Dedifferentiated amniotic fluid mesenchymal stem cell (primary cell): ENCODE data around the gene ADGRL1.
"Not testable (repeated sequence)": the region's sequence is repeated elsewhere in the genome, so short reads cannot be mapped to it uniquely, and the experiment has no call there.

Experiments
- DNase-seq: peaks from one replicate; pipeline ENCODE4 v3.0.0-alpha.2; 2016; ENCODE audit errors: extremely low spot score

ADGRL1 gene

GRCh38 chr19:14205452-14206287 lies at the start of gene ADGRL1:
TSS of gene ADGRL1 (minus strand) at chr19:14206169. CDS start at chr19:14183602, 22,567 bp downstream.
- not testable (repeated sequence) for DNase-seq

DNA sequence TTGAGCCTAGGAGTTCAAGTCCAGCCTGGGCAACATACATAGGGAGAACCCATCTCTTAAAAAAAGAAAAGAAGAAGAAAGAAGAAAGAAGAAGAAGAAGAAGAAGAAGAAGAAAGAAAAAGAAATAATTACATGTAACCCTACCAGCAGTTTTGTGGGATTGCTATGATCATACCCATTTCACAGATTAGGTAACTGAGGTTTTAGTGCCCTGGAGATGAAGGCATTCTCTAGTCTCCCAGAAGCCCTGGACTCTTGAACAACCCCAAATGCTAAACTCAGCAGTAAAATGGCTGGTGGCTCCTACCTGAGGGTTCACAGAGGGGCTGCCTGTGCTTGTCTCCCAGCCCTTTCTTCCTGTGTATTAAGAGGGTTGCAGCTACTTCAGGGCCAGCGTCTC lies 49.3 kb upstream of the ADGRL1 start:
- DNase-seq: not testable (repeated sequence)

DNA sequence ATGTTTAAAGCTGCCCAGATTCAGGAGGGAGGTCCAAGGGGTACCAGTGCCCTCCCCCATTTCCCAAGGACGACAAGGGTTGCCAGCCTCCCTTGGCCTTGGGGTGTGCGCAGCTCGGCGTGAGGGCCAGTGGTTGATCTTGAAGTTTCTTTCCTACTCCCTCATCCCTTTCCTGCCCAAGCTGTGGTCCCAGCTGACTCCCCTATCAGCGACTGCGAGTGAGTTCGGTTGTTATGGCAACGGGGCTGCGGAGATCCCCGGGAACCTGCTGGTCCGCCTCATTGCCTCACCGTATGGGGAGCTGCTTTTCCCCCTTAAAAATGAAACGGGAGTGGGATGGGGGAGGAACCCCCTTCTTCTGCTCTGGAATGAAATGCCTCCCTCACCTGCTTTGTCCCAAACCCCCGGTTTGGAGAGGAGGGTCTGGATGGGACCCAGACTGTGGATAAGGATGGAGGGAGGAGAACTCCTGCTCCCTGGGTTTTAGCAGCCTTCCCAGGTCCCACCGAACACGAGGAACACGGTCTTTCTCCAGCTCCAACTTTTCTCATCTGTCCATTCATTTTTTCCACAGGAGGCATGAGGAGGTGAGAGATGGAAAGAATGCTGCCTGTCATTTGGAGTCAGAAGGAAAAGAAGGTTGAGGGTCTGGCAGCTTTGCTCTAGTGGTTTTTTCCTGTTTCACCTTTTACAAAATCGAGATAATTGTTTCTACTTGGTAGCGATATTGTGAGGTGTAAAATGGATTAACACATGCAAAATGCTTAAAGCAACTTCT lies 48.0 kb upstream of the ADGRL1 start:
- DNase-seq: not testable (repeated sequence)

DNA sequence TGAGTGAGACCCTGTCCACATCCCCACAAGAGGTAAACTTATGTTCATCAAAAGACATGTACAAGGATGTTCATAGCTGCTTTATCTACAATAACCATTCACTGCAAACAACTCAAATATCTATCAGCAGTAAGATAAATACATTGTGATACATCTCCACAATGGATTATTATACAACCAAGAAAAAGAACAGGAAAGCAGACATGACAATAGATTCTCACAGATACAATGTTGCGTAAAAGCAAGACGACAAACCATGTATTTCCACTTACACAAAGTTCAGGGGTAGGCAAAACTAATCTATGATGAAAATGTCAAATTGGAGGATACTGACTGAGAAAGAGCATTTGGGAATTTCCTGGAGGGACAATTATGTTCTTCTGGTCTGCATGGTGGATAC lies 46.2 kb upstream of the ADGRL1 start:
- not testable (repeated sequence) for DNase-seq

GRCh38 chr19:14250870-14251269 lies 44.9 kb upstream of the ADGRL1 start:
- DNase-seq: no peak

- not testable (repeated sequence) for DNase-seq
Measured at GRCh38 chr19:14250315-14250714, 44.3 kb upstream of the ADGRL1 start.

GRCh38 chr19:14249891-14250290 lies 43.9 kb upstream of the ADGRL1 start:
- DNase-seq: not testable (repeated sequence)

DNA sequence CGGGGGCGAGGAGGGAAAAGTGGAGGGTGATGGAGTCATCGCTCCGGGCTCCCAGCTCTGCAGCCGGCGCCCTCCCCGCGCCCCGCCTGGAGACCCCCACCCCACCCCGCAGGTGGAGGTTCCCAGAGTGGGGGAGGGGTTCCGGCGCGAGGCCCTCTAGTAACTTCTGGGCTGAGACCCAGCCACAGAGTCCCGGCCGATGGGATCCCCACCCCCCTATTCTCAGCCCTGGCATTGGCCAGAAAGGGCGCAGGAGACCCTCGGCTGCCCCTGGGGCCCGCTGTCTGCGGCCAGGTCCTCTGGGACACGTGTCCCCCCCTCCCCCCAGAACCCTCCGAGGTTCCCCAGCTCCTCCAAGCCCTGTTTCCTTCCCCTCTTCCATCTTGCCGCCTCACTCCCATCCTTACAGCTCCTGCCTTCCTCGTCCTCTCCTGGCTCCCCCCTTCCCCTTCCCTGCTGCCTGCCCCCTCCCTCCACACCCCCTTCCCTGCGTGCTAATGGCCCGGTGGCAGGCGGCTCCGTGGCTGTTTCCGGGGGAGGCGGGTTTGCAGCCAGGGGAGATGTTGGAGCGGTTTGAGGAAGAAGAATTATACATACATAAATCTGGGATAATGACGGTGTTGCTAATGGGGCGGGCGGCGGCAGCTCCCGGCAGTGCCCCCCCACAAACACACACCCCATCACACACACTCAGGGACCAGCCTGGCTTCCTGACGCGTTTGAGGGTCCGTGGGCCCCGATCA lies 43.2 kb upstream of the ADGRL1 start:
- DNase-seq: not testable (repeated sequence)

- no peak for DNase-seq
Measured at GRCh38 chr19:14248578-14249011, 42.6 kb upstream of the ADGRL1 start.

DNA sequence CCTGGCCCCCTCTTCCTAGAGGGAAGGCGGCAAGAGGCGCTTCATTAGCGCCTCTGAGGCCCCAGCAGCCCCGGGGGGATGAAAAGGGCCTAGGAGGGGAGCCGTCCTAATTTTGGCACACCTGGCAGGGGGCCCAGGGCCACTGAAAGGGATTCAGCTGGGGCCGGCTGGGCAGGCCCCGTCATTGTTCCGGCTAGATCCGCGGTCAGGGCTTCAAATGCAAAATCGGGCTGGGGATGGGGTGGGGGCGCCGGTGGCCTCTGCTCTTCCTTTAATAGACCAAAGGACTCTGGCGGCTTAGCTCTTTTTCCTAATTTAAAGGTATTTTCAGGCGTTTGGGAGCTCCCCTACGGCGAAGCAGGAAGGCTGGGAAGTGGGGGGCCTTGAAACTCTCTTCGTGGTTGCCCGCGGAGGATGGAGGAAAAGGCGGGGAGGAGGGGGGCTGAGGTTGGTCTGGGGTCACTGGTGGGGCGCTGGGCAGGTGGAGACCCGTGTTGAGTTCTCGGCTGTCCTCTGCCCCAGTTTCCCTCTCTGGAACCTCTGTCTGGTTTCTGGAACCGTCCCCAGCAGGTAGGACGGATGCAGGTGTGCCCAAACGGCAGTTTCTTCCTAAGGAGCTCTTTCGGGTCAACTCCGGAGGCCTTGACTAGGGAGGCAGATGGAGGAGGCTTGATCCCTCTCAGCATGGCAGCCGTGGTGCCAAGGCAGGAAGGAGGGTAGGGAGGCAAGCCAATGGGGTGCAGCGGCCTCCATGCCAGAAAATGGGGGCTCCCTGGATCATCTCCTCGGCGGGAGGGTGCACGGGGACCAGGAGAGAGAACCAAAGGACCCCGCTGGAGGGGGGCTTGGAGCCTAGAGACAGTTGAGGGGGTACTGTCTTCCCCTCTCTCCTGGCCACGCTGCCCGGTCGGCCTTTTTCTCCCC lies 41.8 kb upstream of the ADGRL1 start:
- DNase-seq: not testable (repeated sequence)

- not testable (repeated sequence) for DNase-seq
Measured at GRCh38 chr19:14247205-14247547, 41.2 kb upstream of the ADGRL1 start.

GRCh38 chr19:14244393-14244792 lies 38.4 kb upstream of the ADGRL1 start:
- DNase-seq: not testable (repeated sequence)

- DNase-seq: not testable (repeated sequence)
Measured at GRCh38 chr19:14243718-14244117, 37.7 kb upstream of the ADGRL1 start.

GRCh38 chr19:14237014-14237941 lies 31.3 kb upstream of the ADGRL1 start:
- no peak for DNase-seq

- not testable (repeated sequence) for DNase-seq
Measured at GRCh38 chr19:14232945-14233344, 27.0 kb upstream of the ADGRL1 start.

- not testable (repeated sequence) for DNase-seq
Measured at GRCh38 chr19:14228446-14229071, 22.6 kb upstream of the ADGRL1 start.

DNA sequence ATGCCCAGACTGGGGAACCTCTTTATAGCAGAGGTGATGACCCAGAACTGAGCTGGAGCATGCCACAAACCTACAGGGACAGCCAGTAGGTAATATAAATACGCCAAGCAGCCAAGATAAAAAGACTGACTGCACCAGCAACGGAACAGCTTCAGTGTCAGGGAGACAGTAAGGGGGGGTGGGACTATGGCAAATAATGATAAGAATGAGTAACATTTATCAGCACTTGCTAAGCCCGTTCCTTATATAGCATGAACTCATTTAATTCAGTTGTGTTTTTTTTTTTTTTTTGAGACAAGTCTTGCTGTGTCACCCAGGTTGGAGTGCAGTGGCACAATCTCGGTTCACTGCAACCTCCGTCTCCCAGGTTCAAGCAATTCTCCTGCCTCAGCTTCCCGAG lies 20.5 kb upstream of the ADGRL1 start:
- DNase-seq: not testable (repeated sequence)

DNA sequence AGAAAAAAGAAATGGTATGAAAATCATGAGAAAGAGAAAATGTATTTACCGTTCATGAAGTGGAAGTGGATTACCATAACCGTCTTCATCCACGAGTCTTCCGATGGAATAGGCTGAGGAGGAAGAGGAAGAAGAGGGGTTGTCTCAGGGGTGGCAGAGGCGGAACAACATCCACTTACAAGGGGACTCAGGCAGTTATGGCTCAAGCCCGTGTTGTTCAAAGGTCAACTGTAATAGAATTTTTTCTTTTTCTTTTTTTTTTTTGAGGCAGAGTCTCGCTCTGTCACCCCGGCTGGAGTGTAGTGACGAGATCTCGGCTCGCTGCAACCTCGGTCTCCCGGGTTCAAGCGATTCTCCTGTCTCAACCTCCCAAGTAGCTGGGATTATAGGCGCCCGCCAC lies 16.9 kb upstream of the ADGRL1 start:
- DNase-seq: no peak

GRCh38 chr19:14221345-14221744 lies 15.4 kb upstream of the ADGRL1 start:
- not testable (repeated sequence) for DNase-seq
